GM12864 (cell line): ENCODE measurements around the gene MEP1A.
A peak's percentile ranks its signal among the peaks of the same experiment; 100 is the strongest.

Experiments
- DNase-seq: peaks from one replicate; pipeline ENCODE4 v3.0.0-alpha.2; 2011; ENCODE audit warnings: low read depth
- H3K4me3 ChIP-seq: 2 replicates; pipeline ENCODE4 v1.5.1; 2011; ENCODE audit warnings: mild to moderate bottlenecking, low read depth, low read length, control low read depth
- CTCF ChIP-seq: IDR thresholded peaks from 2 replicates; pipeline ENCODE4 v1.5.1; 2011; ENCODE audit warnings: low read depth, mild to moderate bottlenecking, moderate library complexity, low read length, control low read depth, inconsistent platforms; ENCODE audit errors: missing control alignments

MEP1A gene

GRCh38 chr6:46888031-46888430 lies 94.8 kb downstream of the MEP1A start:
- H3K4me3 ChIP-seq = no peak overlapping the region
- TF ChIP-seq CTCF = no peak
- DNase-seq = peak; percentile 0

- no peak for TF ChIP-seq CTCF
- H3K4me3 ChIP-seq = no peak overlapping the region
- no peak for DNase-seq
Measured at GRCh38 chr6:46888578-46888977, 95.4 kb downstream of the MEP1A start.
